Neural cell (in vitro differentiated cells): ENCODE measurements around the gene CXCR3. TPM values are rescaled to one million over a fixed set of nuclear protein-coding genes. Genes with fewer than 3 reads are reported as not detected.

Experiments
- H2AFZ ChIP-seq: fragments of 200-600, 300-800 bp; sonication (generic), shearing (Covaris generic); 2 replicates; pipeline ENCODE4 v1.6.0; 2014; ENCODE audit warnings: low read depth, mild to moderate bottlenecking, antibody characterized with exemption, low read length, moderate library complexity
- H3F3A ChIP-seq: fragments of 200-600 bp; shearing (Covaris generic); 2 replicates; pipeline ENCODE4 v1.6.1; 2016; ENCODE audit warnings: mild to moderate bottlenecking, moderate library complexity, mixed read lengths, antibody characterized with exemption, low read length; ENCODE audit not compliant: insufficient read depth, poor library complexity, severe bottlenecking
- H3K27ac ChIP-seq: fragments of 200-600, 300-800 bp; sonication (generic), shearing (Covaris generic); 2 replicates; pipeline ENCODE4 v1.5.1; 2014; ENCODE audit warnings: mild to moderate bottlenecking, low read length, moderate library complexity
- H3K27me3 ChIP-seq: fragments of 300-800, 200-600 bp; sonication (generic), shearing (Covaris generic); 2 replicates; pipeline ENCODE4 v1.6.0; 2014; ENCODE audit warnings: mild to moderate bottlenecking, low read depth, low read length, moderate library complexity; ENCODE audit not compliant: insufficient read depth
- H3K36me3 ChIP-seq: fragments of 300-800, 200-600 bp; sonication (generic), shearing (Covaris generic); 2 replicates; pipeline ENCODE4 v1.5.1; 2014; ENCODE audit warnings: mild to moderate bottlenecking, antibody characterized with exemption, low read length, moderate library complexity; ENCODE audit not compliant: insufficient read depth
- H3K4me2 ChIP-seq: fragments of 300-800, 200-600 bp; sonication (generic), shearing (Covaris generic); 2 replicates; pipeline ENCODE4 v1.6.0; 2014; ENCODE audit warnings: mild to moderate bottlenecking, low read length
- H3K4me3 ChIP-seq: fragments of 300-800, 200-600 bp; sonication (generic), shearing (Covaris generic); 2 replicates; pipeline ENCODE4 v1.5.1; 2014; ENCODE audit warnings: mild to moderate bottlenecking, low read length, moderate library complexity
- H3K79me2 ChIP-seq: fragments of 200-600 bp; shearing (Covaris generic); replicated peaks from 2 replicates; pipeline ENCODE4 v1.6.0; 2014; ENCODE audit warnings: mild to moderate bottlenecking, low read length, moderate library complexity; ENCODE audit not compliant: insufficient read depth
- H3K9ac ChIP-seq: fragments of 300-800, 200-600 bp; sonication (generic), shearing (Covaris generic); 2 replicates; pipeline ENCODE4 v1.6.1; 2016; ENCODE audit warnings: mild to moderate bottlenecking, low read length, mixed read lengths
- H3K9me2 ChIP-seq: fragments of 200-600 bp; shearing (Covaris generic); 2 replicates; pipeline ENCODE4 v1.6.1; 2016; ENCODE audit warnings: mild to moderate bottlenecking, low read length, mixed read lengths; ENCODE audit not compliant: insufficient read depth
- H3K9me3 ChIP-seq: fragments of 200-600, 300-800 bp; sonication (generic), shearing (Covaris generic); 2 replicates; pipeline ENCODE4 v1.6.1; 2016; ENCODE audit warnings: mild to moderate bottlenecking, mixed run types, low read length, moderate library complexity, mixed read lengths
- H4K20me1 ChIP-seq: fragments of 200-600 bp; shearing (Covaris generic); 2 replicates; pipeline ENCODE4 v1.6.1; 2016; ENCODE audit warnings: mild to moderate bottlenecking, mixed run types; ENCODE audit not compliant: insufficient read depth
- EP300 ChIP-seq: fragments of 450-650 bp; conservative IDR thresholded peaks from 2 replicates; pipeline ENCODE4 v1.6.1; 2014; ENCODE audit warnings: antibody characterized with exemption, mild to moderate bottlenecking, moderate library complexity; ENCODE audit not compliant: poor library complexity, severe bottlenecking
- EZH2 ChIP-seq: fragments of 200-600, 300-800 bp; shearing (Covaris generic), sonication (generic); IDR thresholded peaks from 2 replicates; pipeline ENCODE4 v1.6.1; 2014; ENCODE audit warnings: antibody characterized with exemption, low read length, borderline replicate concordance, mild to moderate bottlenecking; ENCODE audit not compliant: insufficient read depth, poor library complexity, severe bottlenecking
- MXI1 ChIP-seq: fragments of 450-650 bp; conservative IDR thresholded peaks from 2 replicates; pipeline ENCODE4 v1.6.1; 2014; ENCODE audit warnings: antibody characterized with exemption, mild to moderate bottlenecking; ENCODE audit not compliant: poor library complexity, severe bottlenecking
- POLR2AphosphoS5 ChIP-seq: IDR thresholded peaks from 2 replicates; pipeline ENCODE4 v1.6.1; 2012
- RAD21 ChIP-seq: fragments of 450-650 bp; conservative IDR thresholded peaks from 2 replicates; pipeline ENCODE4 v1.6.1; 2014; ENCODE audit warnings: antibody characterized with exemption, mild to moderate bottlenecking, moderate library complexity
- REST ChIP-seq: IDR thresholded peaks from 2 replicates; pipeline ENCODE4 v1.6.1; 2012; ENCODE audit warnings: borderline replicate concordance
- SMC3 ChIP-seq: fragments of 450-650 bp; conservative IDR thresholded peaks from 2 replicates; pipeline ENCODE4 v1.6.1; 2014; ENCODE audit warnings: antibody characterized with exemption, mild to moderate bottlenecking, moderate library complexity; ENCODE audit not compliant: poor library complexity
- TAF1 ChIP-seq: IDR thresholded peaks from 2 replicates; pipeline ENCODE4 v1.6.1; 2012; ENCODE audit warnings: low read depth
- polyA plus RNA-seq: library from polyadenylated mRNA; depleted of rRNA; stranded (reverse); fragments of >200 nt; gene quantifications from 2 replicates; pipeline ENCODE4 v1.2.3, GENCODE V29; 2014
- TF ChIP-seq, protein P1 (sequence below): fragments of 450-650 bp; IDR thresholded peaks from 2 replicates; pipeline ENCODE4 v1.5.1; 2014; ENCODE audit warnings: antibody characterized with exemption, mild to moderate bottlenecking, moderate library complexity; ENCODE audit not compliant: poor library complexity, severe bottlenecking

Gene CXCR3
- polyA plus RNA-seq, 1 donor from 2014 or later, result not detected

DNA sequence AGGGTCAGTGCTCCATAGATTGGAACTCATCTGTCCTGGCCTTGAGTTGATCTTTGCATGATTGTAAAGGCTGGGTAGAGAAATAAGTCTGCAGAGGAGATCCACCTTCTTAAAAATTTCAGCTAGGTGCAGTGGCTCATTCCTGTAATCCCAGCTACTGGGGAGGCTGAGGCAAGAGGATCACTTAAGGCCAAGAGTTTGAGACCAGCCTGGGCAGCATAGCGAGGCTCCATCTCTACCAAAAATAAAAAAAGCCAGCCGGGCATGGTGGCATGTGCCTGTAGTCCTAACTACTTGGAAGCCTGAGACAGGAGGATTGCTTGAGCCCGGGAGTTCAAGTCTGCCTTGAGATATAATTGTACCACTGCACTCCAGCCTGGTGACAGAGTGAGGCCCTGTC lies 476 bp upstream of the CXCR3 start:
- Histone ChIP-seq H3K27ac (no peak overlapping the region), H3K9me3 (no peaks in the 10 kb centered on the region), H3K79me2 (no peaks in the 10 kb centered on the region), H4K20me1 (no peaks in the 10 kb centered on the region), H3K9ac (no peak overlapping the region), H3F3A (no peaks in the 10 kb centered on the region), H3K27me3 (no peaks in the 10 kb centered on the region), H2AFZ (no peak overlapping the region), H3K4me2 (no peak overlapping the region), H3K4me3 (no peak overlapping the region), H3K9me2 (no peaks in the 10 kb centered on the region), H3K36me3 (no peaks in the 10 kb centered on the region)
- TF ChIP-seq MXI1, result no peak
- TF ChIP-seq REST, result no peak
- no peak for TF ChIP-seq TAF1
- no peak for TF ChIP-seq EZH2
- TF ChIP-seq, protein P1, sequence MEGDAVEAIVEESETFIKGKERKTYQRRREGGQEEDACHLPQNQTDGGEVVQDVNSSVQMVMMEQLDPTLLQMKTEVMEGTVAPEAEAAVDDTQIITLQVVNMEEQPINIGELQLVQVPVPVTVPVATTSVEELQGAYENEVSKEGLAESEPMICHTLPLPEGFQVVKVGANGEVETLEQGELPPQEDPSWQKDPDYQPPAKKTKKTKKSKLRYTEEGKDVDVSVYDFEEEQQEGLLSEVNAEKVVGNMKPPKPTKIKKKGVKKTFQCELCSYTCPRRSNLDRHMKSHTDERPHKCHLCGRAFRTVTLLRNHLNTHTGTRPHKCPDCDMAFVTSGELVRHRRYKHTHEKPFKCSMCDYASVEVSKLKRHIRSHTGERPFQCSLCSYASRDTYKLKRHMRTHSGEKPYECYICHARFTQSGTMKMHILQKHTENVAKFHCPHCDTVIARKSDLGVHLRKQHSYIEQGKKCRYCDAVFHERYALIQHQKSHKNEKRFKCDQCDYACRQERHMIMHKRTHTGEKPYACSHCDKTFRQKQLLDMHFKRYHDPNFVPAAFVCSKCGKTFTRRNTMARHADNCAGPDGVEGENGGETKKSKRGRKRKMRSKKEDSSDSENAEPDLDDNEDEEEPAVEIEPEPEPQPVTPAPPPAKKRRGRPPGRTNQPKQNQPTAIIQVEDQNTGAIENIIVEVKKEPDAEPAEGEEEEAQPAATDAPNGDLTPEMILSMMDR, result no peak
- TF ChIP-seq RAD21, result no peak
- no peak for TF ChIP-seq POLR2AphosphoS5
- TF ChIP-seq SMC3, result no peak

GRCh38 chrX:71617742-71618141 lies 569 bp downstream of the CXCR3 start:
- Histone ChIP-seq H3K9me2 (no peaks in the 10 kb centered on the region), H2AFZ (no peak overlapping the region)
- TF ChIP-seq EP300, result no peak
- no peak for TF ChIP-seq RAD21

More at GRCh38 chrX:71617742-71618141, 569 bp downstream of the CXCR3 start:
- Histone ChIP-seq H3K79me2 (no peaks in the 10 kb centered on the region), H4K20me1 (no peaks in the 10 kb centered on the region), H3K27ac (no peak overlapping the region), H3K9ac (no peak overlapping the region), H3K27me3 (no peaks in the 10 kb centered on the region), H3K4me2 (no peak overlapping the region), H3K36me3 (no peaks in the 10 kb centered on the region), H3F3A (no peaks in the 10 kb centered on the region), H3K4me3 (no peak overlapping the region), H3K9me3 (no peaks in the 10 kb centered on the region)
